ENCODE data around the gene ATAD3B.
"Not testable (repeated sequence)": the region's sequence is repeated elsewhere in the genome, so short reads cannot be mapped to it uniquely, and the experiment has no call there.

The ATAD3B gene, protein sequence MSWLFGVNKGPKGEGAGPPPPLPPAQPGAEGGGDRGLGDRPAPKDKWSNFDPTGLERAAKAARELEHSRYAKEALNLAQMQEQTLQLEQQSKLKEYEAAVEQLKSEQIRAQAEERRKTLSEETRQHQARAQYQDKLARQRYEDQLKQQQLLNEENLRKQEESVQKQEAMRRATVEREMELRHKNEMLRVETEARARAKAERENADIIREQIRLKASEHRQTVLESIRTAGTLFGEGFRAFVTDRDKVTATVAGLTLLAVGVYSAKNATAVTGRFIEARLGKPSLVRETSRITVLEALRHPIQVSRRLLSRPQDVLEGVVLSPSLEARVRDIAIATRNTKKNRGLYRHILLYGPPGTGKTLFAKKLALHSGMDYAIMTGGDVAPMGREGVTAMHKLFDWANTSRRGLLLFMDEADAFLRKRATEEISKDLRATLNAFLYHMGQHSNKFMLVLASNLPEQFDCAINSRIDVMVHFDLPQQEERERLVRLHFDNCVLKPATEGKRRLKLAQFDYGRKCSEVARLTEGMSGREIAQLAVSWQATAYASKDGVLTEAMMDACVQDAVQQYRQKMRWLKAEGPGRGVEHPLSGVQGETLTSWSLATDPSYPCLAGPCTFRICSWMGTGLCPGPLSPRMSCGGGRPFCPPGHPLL

DNA sequence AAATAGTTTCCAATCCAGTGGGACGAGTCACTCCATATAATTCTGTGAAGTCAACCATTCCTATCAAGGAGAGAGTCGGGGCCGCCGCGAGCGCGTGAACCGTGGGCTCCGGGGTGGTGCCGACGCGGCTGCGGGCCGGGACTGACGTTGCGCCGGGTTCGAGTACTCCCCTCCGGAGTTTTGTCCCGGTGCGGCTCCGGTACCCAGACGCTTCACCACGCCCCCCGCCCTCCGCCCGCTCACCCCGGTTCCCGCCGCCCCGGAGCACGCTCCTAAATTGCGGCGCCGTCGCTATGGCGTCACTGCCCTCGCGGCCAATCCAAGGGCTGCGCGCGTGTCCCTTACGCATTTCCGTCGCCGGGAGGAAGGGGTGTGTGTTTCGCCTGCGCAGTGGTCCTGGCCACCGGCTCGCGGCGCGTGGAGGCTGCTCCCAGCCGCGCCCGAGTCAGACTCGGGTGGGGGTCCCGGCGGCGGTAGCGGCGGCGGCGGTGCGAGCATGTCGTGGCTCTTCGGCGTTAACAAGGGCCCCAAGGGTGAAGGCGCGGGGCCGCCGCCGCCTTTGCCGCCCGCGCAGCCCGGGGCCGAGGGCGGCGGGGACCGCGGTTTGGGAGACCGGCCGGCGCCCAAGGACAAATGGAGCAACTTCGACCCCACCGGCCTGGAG lies at the start of gene ATAD3B:
Gene ATAD3B, plus strand, starts transcription at position 377 of the 664 bp plus-strand sequence. Its CDS starts 120 bp downstream, at position 497.
- no peak for FAIRE-seq
- peak; percentile 79 for DNase-seq (ENCODE audit: low spot score)

DNA sequence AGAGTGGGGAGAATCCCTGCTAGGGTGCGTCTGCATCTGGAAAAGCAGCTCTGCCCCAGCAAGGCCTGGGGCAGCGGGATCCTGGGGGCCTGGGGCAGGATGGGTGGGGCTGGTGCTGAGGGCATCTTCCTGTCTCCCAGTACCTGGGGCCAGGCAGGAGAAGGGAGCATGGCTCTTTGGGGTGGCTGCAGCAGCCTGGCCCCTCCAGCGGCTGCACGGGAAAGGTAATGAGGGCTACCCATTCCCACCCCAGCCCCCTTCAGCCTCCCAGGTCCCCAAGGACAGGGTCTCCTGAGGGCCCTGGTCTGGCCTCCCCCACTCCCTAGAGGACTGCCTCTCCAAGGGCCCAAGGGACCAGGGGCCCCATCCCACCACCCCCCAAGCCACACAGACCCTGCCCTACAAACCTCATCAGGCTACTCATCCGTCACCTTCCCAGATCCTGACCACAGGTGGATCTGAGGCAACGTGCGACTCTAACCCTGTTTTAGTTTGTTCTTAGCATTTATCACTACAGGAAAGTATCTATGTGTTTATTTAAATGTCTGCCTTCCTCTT lies 49.6 kb upstream of the ATAD3B start:
- DNase-seq (ENCODE audit: low spot score): no peak
- no peak for FAIRE-seq

DNA sequence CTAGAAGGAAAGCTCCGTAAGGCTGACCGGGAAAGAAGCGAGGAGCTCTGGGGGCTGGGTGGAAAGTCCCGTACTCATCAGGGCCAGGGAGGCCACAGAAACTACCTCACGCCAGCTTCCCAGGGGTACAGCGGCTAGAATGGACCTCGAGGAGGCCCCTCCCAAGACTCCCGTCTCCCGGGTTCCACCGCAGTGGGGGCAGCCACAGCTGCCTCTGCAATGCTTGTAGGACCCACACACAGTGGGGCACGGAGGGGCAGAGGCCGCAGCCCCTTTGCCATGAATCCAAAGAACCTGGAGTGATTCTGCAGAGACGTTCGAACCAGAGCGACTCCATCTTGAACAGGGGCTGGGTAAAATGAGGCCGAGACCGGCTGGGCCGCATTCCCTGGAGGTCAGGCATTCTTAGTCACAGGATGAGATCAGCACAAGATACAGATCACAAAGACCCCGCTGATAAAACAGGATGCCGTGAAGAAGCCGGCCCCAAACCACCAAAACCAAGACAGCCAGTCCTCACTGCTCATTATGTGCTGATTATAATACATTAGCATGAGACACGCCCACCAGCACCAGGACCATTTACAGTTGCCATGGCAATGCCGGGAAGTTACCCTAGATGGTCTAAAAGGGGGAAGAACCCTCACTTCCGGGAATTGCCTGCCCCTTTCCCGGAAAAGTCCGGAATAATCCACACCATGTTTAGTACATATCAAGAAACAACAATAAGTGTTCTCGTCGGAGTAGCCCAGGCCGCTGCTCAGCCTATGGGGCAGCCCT lies 48.9 kb upstream of the ATAD3B start:
- DNase-seq (ENCODE audit: low spot score) (peak; percentile 51), FAIRE-seq (no peak)

DNA sequence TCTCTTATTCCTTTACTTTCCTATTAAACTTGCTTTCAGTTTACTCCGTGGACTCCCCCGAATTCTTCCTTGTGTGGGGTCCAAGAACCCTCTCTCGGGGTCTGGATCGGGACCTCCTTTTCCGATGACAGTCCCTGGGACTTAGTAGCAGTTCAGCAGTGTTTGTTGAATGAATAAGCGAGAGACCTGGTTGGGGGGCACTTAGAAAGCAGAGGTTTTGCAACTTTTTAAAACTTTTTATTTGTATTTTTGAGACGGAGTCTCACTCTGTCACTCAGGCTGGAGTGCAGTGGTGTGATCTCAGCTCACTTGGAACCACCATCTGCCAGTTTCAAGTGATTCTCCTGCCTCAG lies 48.3 kb upstream of the ATAD3B start:
- no peak for FAIRE-seq
- DNase-seq (ENCODE audit: low spot score): no peak

DNA sequence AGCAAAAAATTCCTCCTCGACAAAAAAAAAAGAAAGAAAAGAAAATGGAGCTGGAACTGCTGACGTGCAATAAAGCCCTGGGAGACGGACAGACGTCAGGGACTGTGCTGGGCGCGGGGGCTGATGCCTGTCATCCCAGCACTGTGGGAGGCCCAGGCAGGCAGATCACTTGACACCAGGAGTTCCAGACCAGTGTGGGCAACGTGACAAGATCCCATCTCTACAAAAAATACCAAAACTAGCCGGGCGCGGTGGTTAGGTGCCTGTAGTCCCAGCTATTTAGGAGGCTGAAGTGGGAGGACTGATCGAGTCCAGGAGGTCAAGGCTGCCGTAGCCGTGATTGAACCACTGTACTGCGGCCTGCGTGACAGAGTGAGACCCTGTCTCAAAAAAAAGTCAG lies 46.9 kb upstream of the ATAD3B start:
- FAIRE-seq (no peak), DNase-seq (ENCODE audit: low spot score) (no peak)

DNA sequence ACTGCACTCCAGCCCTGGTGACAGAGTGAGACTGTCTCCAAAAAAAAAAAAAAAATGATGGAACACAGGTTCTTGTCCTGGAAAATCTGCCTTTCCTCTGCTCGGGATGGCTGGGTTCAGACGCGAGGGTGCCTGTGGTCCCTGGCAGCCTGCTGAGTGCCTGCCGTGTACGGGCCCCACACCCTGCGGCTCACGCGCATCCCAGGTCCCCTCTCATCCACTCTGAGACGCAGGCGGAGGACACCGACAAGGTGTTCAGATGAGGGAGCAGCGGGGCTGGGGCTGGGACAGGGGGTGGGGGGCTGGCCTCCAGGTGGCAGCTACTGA lies 46.2 kb upstream of the ATAD3B start:
- FAIRE-seq (no peak), DNase-seq (ENCODE audit: low spot score) (no peak)

DNA sequence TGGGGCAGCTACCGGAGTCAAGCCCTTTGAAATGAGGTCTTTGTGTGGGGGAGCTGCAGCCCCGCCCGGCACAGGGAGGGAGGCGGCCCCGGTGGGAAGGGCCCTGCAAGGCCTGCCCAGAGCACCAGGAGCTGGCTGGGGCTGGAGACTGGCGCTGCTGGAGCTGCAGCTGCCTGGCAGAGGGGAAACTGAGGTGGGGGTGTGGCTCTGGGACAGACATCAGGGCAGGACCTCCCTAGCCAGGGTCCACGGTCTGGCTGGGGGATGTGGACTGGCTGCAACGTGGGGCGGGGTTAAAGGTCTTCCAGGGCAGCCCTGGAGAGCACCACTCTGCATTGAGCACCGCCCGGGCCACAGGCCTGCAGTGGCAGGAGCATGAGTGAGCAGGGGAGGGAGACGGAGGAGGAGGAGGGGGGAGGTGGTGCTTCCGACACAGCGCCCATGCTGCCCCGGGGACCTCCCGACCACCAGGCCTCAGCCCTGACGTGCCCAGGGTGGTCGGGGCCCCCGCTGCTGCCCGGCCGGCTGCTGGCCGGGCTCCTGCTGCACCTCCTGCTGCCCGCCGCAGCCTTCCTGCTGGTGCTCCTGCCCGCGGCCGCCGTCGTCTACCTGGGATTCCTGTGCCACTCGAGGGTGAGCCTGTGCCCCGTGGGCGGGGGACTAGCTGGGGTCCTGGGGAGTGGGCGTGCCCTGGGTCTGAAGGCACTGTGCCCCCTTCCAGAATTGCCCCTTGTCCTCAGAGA lies 45.6 kb upstream of the ATAD3B start:
- no peak for FAIRE-seq
- DNase-seq (ENCODE audit: low spot score): no peak

DNA sequence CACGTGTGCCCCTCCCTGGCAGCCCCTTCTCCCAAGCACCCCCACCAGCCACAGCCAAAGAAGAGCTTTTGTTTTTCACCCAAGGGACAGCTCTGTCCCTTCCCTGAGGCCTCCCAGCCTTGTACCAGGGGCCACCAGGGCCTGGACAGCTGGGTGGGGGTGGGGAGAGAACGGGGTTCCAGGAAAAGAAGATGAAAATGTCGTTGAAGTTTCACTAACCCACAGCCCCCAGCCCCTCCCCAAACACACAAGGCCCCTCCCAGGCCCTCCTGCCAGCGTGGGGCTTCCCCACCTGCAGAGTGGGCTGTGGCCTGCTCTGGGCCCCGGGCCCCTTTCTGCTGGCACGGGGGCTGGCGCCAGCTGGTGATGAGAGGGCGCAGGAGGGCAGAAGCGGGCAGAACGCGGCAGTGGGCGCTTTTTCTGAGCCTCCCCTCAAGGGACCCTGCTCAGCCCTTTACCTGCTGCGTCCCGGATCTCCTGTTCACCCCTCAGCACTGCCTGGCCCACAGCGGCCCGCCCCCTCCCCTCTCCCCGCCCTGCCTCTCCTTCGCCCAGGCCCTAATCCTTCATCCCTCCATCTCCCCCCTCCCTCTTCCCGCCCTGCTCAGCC lies 45.0 kb upstream of the ATAD3B start:
- FAIRE-seq (no peak), DNase-seq (ENCODE audit: low spot score) (no peak)

DNA sequence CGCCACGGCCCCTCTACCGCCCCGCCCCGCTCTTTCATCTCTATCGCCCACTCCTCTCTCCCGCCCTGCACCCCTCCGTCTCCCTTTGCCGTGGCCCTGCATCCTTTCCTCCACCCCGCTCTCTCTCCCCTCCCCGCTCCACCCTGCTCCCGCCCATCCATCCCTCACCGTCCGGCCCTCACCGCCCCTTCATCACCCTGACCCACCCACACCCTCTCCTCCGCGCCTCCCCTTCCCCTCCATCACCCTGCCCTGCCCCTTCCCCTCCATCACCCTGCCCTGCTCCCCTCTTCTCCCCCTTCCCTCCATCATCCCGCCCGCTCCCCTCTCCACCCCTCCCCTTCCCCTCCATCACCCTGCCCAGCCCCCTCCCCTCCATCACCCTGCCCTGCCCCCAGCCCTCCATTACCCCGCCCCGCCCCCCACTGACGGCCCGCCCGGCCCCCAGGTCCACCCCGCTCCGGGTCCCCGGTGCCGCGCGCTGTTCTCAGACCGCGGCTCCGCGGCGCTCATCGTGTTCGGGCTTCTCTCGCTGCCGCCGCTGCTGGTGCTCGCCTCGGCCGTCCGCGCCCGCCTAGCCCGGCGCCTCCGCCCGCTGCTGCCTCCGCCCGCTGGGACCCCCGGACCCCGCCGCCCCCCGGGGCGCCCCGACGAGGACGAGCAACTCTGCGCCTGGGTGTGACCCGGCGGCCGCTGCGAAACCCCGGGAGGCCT lies 44.3 kb upstream of the ATAD3B start:
- DNase-seq (ENCODE audit: low spot score): no peak
- FAIRE-seq: no peak

DNA sequence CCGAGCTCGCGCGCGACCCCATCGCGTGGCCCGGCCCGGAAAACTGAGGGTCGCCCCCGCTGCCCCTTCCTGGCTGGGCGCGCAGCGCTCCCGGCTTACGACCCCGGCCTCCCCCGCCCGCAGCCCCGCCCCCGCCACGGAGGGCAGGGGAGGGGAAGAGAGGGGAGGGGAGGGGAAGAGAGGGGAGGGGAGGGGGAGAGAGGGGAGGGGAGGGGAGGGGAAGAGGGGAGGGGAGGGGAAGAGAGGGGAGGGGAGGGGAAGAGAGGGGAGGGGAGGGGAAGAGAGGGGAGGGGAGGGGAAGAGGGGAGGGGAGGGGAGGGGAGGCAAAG lies 43.8 kb upstream of the ATAD3B start:
- DNase-seq (ENCODE audit: low spot score): no peak
- FAIRE-seq: no peak

DNA sequence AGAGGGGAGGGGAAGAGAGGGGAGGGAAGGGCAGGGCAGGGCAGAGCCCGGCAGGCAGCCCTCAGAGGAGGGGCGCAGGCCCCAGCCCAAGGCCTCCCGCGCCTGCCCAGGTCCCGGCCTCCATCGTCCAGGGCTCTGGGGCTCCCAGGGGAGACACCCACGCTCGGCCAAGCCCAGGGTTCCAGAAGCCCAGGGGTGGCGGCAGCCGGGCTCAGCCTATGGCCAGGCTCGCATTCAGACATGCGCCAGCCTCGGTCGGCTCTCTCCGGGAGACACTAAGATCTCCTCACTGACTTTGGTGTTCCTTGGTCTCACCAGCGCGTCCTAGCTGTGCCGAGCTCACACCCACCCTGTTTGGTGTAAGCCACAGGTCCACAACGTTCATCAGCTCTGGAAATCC lies 43.4 kb upstream of the ATAD3B start:
- FAIRE-seq (no peak), DNase-seq (ENCODE audit: low spot score) (no peak)

DNA sequence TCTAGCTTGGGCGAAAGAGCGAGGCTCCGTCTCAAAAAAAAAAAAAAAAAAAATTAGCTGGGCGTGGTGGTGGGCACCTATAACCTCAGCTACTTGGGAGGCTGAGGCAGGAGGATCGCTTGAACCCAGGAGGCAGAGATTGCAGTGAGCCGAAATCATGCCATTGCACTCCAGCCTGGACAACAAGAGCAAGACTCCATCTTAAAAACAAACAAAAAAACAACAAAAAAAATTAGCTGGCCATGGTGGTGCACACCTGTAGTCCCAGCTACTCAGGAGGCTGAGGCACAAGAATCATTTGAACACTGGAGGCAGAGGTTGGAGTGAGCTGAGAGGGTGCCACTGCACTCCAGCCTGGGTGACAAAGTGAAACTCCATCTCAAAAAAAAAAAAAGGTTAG lies 42.6 kb upstream of the ATAD3B start:
- not testable (repeated sequence) for FAIRE-seq; DNase-seq (ENCODE audit: low spot score)

DNA sequence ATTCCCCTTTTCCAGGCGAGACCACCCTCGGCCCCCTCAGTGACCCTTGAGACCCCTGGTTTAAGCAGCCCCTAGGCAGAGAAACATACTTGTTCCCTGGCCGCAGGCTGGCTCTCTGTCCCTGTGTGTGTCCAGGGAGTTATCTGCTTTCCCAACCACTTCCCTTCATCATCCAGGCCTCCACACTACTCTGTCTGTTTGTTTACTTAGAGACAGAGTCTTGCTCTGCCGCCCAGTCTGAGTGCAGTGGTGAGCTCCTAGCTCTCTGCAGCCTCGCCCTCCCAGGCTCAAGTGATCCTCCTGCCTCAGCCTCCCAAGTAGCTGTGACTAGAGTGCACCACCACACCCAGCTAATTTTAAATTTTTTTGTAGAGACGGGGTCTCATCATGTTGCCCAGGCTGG lies 41.9 kb upstream of the ATAD3B start:
- no peak for FAIRE-seq
- DNase-seq (ENCODE audit: low spot score): no peak

DNA sequence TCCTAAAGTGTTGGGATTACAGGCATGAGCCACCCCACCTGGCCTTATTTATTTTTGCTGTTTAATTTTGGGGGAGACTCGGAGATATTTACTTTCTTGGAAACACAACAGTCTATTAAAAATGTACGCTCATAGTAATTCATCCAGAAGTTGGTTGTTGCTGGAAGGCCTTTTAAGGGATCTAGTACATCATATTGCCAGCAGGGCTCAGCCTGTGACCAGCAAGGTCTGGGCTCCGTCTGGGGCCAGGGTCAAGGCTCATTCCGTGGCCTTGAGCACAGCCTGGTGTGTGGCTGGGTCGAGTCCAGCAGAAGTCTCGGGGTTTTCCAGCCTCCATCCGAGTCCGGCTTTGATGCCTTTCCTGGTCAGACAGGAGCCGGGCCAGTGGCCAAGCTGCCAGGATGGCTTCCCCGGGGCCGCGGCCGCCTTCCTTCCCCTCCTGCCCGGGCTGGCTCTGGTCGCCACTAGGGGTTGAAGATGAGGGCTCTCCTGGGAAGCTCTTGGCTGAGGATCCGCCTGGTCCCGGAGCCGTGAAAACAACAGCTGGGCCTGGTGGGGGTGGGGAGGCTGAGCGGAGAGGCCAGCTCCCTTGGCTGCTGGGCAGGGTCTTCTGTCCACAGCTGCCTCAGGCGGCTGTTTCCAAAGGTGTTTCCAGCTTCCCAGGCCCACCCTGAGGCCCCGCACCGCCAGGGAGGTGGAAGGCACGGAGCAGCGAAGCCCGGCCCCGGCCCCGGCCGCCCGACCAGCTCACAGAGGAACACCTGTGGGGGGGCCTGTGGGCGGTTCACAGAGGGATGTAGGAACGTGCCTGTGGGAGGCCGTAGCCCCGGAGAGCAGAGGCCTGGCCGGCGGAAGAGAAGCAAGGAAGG lies 41.2 kb upstream of the ATAD3B start:
- DNase-seq (ENCODE audit: low spot score): no peak
- FAIRE-seq: no peak

DNA sequence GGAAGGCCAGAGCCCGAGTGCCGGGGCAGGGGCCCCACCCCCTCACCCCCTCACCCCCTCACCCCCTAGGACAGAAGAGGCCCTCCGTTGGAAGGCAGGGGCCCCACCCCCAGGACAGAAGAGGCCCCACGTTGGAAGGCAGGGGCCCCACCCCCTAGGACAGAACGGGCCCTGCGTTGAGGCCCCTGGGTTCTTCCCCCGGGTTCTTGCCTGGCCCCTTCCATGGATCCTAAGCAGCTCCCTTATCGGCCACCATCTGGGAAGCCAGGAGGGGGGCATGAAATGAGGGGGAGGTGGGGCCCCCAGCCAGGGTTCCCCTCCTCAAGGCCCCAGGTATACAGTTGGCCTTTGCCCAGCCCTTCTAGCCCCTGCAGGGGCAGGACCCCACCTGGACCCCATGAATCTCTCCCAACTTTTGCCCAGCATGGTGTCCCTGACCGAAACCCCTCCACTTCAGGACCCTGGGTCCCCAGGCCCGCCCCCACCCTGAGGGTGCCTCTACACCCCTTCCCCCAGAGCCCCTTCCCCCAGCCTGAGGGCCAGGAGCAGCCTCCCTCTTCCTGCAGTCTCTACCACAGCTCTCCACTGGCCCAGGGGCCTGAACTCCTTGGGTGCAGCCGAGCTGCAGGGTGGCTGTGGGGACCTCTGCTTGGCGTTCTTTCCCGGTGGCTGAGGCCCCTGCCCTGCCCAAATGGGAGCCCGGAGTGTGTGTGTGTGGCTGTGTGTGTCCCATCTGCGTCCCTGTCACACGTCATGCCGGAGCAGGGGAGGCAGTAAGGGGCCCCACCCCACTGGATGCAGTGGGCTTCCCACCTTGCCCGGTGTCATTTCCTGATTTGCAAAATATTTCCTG lies 40.3 kb upstream of the ATAD3B start:
- FAIRE-seq (no peak), DNase-seq (ENCODE audit: low spot score) (no peak)

DNA sequence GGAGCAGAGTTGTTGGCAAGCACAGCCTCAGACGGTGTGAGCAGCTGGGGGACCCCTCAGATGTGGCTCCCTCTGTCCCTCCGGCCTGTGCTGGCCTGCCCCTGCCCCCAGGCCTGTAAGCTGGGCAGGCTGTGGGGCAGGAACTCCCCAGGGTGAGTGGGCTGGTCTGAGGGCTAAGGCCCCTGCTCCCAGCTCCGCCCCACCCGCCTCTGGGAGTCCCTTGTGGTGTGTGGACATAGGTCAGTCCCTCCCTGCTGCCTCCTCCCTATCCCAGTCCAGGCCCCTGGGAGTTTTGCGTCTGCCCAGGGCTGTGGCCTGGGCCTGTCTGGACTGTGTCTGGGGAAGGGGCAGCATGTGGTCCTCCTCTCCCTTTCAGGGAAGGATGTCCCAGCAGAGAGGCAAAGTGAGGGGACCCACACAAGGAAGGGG lies 39.7 kb upstream of the ATAD3B start:
- FAIRE-seq: no peak
- no peak for DNase-seq (ENCODE audit: low spot score)

DNA sequence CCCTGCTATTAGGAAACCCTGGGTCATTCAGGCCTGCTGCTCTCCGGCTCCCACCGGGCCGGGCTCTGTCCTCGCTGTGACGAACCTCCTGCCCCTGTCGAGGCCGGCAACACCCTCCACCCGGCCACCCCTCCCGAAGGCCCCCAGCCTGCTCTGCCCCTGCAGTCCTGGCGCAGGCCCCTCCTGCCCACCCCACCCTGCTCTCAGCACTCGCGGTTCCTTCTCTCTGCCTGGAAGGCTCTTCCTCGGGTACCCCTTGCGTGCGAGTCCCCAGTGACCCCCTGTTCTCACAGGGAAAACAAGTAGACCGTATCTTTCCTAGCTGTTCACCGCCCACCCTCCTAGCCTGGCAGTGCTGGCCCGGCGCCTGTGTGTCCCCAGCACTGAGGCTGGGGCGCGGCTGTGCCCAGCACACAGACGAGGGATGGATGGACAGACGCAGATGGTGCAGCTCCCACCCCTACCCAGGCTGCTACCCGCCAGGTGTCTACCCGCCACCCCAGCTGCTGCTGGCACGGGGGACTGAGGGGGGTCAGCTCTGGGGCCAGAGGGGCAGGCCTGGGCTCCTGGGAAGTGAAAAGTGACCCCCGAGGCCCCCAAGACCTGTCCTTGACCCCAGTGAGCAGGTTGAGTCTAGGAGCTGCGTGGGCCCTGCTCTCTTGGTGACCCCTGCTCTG lies 39.2 kb upstream of the ATAD3B start:
- no peak for DNase-seq (ENCODE audit: low spot score)
- no peak for FAIRE-seq

Measured in RCC 7860 (cell line).